Measurements from ENCODE around the gene NPW.
A peak's percentile ranks its signal among the peaks of the same experiment; 100 is the strongest.

NPW gene

DNA sequence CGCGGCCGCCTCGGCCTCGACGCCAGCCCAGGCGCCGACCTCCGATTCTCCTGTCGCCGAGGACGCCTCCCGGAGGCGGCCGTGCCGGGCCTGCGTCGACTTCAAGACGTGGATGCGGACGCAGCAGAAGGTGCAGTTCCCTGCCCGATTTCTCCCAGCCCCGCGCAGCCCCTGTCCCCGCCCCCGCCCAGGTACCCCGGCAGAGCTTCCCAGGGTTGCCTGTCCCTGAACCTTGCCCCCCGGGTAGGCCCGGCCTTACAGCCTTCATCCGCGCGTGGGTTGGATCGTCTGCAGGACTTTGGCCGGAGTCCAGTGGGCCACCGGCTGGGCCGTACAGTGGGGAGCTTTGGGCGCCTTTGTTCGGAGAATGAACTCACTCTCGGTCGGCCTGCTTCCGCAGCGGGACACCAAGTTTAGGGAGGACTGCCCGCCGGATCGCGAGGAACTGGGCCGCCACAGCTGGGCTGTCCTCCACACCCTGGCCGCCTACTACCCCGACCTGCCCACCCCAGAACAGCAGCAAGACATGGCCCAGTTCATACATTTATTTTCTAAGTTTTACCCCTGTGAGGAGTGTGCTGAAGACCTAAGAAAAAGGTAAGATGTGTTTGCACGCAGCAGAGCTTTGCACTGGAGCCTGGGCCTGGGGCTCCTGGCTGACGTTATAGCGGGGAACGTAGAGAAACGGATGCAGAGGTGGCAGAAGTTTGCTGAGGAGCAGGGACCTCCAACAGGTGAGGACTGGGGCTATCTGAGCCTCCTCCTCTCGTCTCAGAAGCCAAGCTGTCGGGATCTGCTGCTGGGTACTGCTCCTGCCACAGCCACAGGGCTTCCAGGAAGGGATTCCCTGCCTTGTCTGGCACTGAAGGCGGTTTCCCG lies 35.0 kb upstream of the NPW start:
- no peak for DNase-seq

DNA sequence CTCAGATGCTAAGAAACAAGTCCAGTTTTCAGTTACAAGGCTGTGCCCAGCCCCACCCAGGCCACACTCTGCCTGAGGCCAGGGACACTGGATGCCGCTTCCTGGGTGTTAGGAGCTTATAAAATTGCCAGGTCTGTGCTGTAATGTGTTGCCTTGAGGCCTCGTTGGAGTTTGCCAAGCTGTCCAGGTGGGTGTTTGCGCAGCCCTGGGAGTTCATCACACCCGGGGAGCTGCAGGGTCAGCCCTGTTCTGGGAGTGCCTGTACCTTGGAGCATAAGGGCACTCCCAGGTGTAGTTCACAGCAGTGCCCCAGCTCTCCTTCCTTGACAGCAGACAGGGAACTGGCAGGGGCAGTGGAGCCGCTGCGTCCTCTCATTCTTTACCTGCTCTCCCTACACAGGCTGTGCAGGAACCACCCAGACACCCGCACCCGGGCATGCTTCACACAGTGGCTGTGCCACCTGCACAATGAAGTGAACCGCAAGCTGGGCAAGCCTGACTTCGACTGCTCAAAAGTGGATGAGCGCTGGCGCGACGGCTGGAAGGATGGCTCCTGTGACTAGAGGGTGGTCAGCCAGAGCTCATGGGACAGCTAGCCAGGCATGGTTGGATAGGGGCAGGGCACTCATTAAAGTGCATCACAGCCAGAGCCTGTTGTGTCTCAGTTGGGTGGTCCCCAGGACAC lies 34.0 kb upstream of the NPW start:
- no peak for DNase-seq

GRCh38 chr16:1987198-1987597 lies 32.4 kb upstream of the NPW start:
- DNase-seq, result no peak

GRCh38 chr16:1989209-1990100 lies 30.1 kb upstream of the NPW start, which contains the start of gene SYNGR3:
Gene SYNGR3 (plus strand): TSS chr16:1989970. CDS start chr16:1990103, 133 bp downstream.
- no peak for DNase-seq

GRCh38 chr16:1990101-1990350 lies 29.6 kb upstream of the NPW start:
- no peak for DNase-seq

- DNase-seq, result no peak
These were observed 29.0 kb upstream of the NPW start for GRCh38 chr16:1990351-1991134.

- no peak for DNase-seq
These were observed 28.4 kb upstream of the NPW start for GRCh38 chr16:1991135-1991551.

DNA sequence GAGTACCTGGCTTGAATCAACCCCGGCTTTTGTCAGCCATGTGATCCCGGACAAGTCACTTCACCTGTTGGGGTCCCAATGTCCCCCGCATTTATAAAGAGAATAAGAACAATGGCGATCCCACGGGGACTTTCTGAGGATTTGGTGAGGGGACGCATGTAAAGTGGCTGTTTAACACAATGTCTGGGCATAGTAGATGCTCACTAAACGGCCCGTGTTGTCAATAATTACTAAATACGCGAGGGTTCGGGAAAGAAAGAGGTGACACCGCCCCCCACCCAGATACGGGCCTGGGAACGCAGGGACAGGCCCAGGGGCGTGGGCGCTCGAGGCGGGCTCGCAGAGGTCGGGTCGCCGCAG lies 28.0 kb upstream of the NPW start:
- DNase-seq, result no peak

GRCh38 chr16:1991948-1992703 lies 27.5 kb upstream of the NPW start:
- peak; percentile 97 to 99 (median 98) for DNase-seq

- no peak for DNase-seq
These were observed 26.8 kb upstream of the NPW start for GRCh38 chr16:1992704-1993317.

- no peak for DNase-seq
These were observed 25.9 kb upstream of the NPW start for GRCh38 chr16:1993731-1994131.

DNA sequence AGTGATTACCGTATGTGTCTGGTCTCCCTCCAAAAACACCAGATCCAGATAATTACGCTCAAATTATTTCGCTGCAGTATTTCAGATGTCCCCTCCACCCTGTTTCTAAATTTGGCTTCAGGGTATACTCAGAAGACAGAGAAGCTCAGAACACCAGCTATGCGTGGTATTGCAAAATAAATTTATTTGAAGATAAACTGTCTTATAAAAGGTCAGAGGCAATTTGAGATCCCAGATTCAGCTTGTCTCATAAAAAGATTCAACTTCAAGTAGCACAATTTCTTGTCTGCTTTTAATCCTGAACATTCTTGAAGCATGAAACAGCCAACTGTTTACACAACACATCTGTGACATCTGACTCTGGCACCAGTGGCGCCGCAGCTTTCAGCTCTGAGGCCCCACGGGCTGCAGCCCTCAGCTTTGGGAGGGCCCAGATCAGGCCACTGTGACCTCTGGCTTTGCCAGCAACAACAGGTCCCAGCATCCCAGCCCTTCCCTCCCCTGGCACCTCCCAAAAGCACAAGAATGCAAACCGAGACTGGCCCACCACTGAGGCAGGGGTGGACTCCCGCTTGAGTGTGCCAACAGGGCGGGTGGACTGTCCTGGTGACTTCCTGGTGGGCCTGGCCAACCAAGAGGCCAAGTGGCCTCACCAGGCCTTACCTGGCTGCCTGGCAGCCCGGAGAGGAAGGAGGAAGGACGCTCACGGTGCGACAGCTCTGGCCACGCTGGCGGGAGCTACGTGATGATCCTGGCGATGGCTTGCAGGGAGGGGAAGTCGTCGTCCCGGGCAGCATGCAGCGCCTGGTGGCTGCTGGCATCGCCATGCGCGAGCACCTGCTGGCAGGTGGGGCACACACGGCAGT lies 21.9 kb upstream of the NPW start:
- no peak for DNase-seq

DNA sequence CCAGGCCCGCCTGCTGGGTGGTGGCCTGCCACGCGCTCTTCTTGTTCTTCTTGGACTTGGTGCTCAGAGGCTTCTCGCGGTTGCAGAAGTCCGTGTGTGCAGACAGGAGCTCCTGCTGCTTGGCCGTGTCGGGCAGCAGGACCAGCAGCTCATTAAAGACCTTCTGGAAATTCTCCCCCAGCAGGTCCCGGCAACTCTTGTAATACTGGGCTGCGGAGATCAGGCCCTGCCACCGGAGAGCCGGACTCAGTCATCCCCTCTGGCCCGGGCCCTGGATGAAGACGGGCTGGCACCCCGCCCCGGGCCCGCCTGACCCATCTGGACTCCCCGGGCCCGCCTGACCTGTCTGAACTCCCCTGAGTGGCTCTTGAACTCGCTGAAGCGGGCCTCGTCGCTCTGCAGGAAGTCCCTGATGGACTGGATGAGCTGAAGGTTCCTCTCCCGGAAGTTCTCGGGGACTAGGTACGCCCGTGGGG lies 21.2 kb upstream of the NPW start:
- no peak for DNase-seq

DNA sequence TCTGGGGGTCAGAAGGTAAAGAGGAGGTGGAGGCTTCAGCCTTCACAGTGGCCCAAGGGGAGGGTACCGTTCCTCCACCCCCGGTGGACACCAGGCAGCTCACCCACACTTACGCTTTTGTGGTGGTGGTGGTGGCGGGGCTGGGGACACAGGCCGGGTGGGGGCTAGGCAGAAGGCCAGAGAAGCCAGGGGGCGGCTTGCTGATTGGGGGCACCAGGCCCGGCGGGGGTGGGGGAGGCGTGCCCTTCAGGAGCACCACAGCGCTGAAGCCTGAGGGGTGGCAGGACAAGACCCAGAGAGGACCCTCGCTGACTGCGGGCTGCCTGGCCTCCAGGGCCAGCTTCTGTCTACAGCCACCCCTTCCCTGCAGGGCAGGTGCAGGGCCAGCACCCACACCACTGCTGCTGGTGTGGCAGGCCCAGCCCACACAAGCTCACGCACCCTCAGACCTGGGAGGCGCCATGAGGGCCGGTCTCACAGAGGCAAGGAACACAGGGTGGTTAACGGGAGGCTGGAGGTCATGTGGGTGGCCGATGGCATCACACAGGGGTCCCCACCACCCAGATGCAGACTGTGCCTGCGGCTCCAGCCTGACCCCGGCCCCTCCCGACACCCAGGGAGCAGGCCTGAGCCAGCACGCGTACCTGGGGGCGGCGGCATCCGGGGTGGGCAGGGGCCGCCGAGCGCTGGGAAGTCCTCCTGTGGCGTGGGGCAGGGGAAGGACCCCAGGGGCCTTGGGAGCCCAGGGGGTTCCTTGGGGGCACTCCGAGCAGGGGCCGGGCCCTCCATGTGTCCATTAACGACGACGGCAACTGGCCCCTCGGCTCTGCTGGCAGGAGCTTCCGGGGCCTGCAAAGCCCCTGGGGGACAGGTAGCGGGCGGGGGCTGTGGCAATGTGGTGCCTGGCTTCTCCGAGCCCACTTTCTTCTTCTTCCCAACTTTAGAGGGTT lies 20.5 kb upstream of the NPW start:
- no peak for DNase-seq

GRCh38 chr16:1999866-2000514 lies 19.6 kb upstream of the NPW start:
- DNase-seq, result no peak

DNA sequence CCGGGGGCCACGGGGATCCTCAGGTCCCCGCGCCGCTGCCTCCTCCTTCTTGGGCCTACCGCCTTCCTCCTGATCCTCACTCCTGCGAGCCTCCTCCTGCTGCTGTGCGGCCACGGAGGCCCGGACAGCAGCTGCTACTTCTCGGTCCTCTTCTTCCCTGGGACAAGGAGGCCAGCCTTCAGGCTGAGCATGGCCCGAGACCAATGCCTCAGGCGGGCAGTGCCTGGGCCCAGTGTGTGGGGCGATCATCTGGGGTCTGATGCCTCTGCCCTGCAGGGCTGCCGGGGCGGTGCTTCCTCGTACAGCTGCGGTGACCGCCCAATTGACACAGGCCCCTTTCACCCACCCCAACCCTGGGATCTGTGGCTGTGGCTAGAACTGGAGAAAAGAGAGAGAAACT lies 18.6 kb upstream of the NPW start:
- DNase-seq, result no peak

GRCh38 chr16:2001456-2002355 lies 17.9 kb upstream of the NPW start:
- DNase-seq, result no peak

All from activated CD4-positive, CD25-positive, alpha-beta regulatory T cell (primary cell).